Epidermal melanocyte (primary cell): Measurements from ENCODE around the gene VWCE.

Source experiments
- DNase-seq: peaks from one replicate; pipeline ENCODE4 v3.0.0; 2011; ENCODE audit warnings: low spot score; ENCODE audit not compliant: insufficient read length

VWCE gene

GRCh38 chr11:61287338-61287977 lies 7.7 kb downstream of the VWCE start:
- DNase-seq, result no peak

GRCh38 chr11:61283613-61284012 lies 11.5 kb downstream of the VWCE start:
- no peak for DNase-seq

GRCh38 chr11:61281581-61282250 lies 13.4 kb downstream of the VWCE start:
- DNase-seq, result no peak

GRCh38 chr11:61280883-61281580 lies 14.1 kb downstream of the VWCE start:
- no peak for DNase-seq

GRCh38 chr11:61279934-61280659 lies 15.0 kb downstream of the VWCE start:
- no peak for DNase-seq

GRCh38 chr11:61278001-61278470 lies 17.1 kb downstream of the VWCE start:
- peak; percentile 32 for DNase-seq

GRCh38 chr11:61277186-61278000 lies 17.7 kb downstream of the VWCE start:
- no peak for DNase-seq

GRCh38 chr11:61275191-61275590 lies 19.9 kb downstream of the VWCE start:
- no peak for DNase-seq

- no peak for DNase-seq
Observed at GRCh38 chr11:61274084-61274483, 21.0 kb downstream of the VWCE start.

GRCh38 chr11:61273178-61274078 lies 21.7 kb downstream of the VWCE start:
- DNase-seq, result no peak

GRCh38 chr11:61272731-61273130 lies 22.4 kb downstream of the VWCE start:
- no peak for DNase-seq

- DNase-seq, result no peak
Observed at GRCh38 chr11:61270354-61271076, 24.6 kb downstream of the VWCE start.

- no peak for DNase-seq
Observed at GRCh38 chr11:61268588-61269250, 26.4 kb downstream of the VWCE start.

GRCh38 chr11:61267437-61267841 lies 27.7 kb downstream of the VWCE start:
- DNase-seq, result no peak

GRCh38 chr11:61266602-61267001 lies 28.5 kb downstream of the VWCE start:
- no peak for DNase-seq

GRCh38 chr11:61265357-61265756 lies 29.8 kb downstream of the VWCE start:
- no peak for DNase-seq

- DNase-seq, result no peak
Observed at GRCh38 chr11:61264795-61265194, 30.3 kb downstream of the VWCE start.

- no peak for DNase-seq
Observed at GRCh38 chr11:61264371-61264770, 30.7 kb downstream of the VWCE start.

- DNase-seq, result no peak
Observed at GRCh38 chr11:61259363-61259762, 35.8 kb downstream of the VWCE start.
